Caco-2 (cell line): ENCODE measurements around the gene ODF2. TPM values are rescaled to one million over a fixed set of nuclear protein-coding genes. Genes with fewer than 3 reads are reported as not detected.
"Not testable (repeated sequence)": the region's sequence is repeated elsewhere in the genome, so short reads cannot be mapped to it uniquely, and the experiment has no call there.

Source experiments
- BruUV-seq: library from RNA; stranded (reverse); fragments of 400-500 nt; replicated peaks from 2 replicates; lab custom pipeline; 2021; lab: Mats Ljungman, UMichigan
- CTCF ChIA-PET: fragments of 300-600 bp; sonication (Branson Sonifier 250); formaldehyde crosslinking; loops from one replicate; lab custom pipeline; 2022; ENCODE audit warnings: antibody characterized with exemption; lab: Charles Lee
- POLR2A ChIA-PET: fragments of 300-600 bp; sonication (Branson Sonifier 250); formaldehyde crosslinking; loops from one replicate; lab custom pipeline; 2022; ENCODE audit warnings: antibody characterized with exemption; lab: Charles Lee
- DNase-seq, 2 experiments: peaks; one replicate each; pipeline versions ENCODE4 v3.0.0 to v3.0.0-alpha.2; 2020 to 2022
- H3K27me3 ChIP-seq: replicated peaks from 2 replicates; pipeline ENCODE4 v1.6.0; 2011; ENCODE audit warnings: low read length; ENCODE audit not compliant: control insufficient read depth, insufficient read depth
- H3K36me3 ChIP-seq: 2 replicates; pipeline ENCODE4 v1.5.1; 2011; ENCODE audit warnings: low read length; ENCODE audit not compliant: control insufficient read depth, insufficient read depth
- H3K4me1 ChIP-seq: fragments of 250-450 bp; sonication (Bioruptor Pico); 2 replicates; pipeline ENCODE4 v1.5.1; 2020; ENCODE audit warnings: mild to moderate bottlenecking
- H3K4me3 ChIP-seq: 2 replicates; pipeline ENCODE4 v1.5.1; 2011; ENCODE audit warnings: low read depth, mild to moderate bottlenecking, control low read depth, low read length
- H3K9me3 ChIP-seq: fragments of 250-450 bp; sonication (Bioruptor Pico); 2 replicates; pipeline ENCODE4 v1.5.1; 2020; ENCODE audit warnings: mild to moderate bottlenecking, moderate library complexity
- H3K27ac Mint-ChIP-seq: one replicate; pipeline ENCODE4 v1.8.0; 2022; ENCODE audit warnings: mixed read lengths; ENCODE audit not compliant: unreplicated experiment
- H3K27me3 Mint-ChIP-seq: one replicate; pipeline ENCODE4 v1.8.0; 2022; ENCODE audit warnings: mixed read lengths; ENCODE audit not compliant: insufficient read depth, unreplicated experiment
- H3K36me3 Mint-ChIP-seq: one replicate; pipeline ENCODE4 v1.8.0; 2022; ENCODE audit warnings: mild to moderate bottlenecking, mixed read lengths; ENCODE audit not compliant: insufficient read depth, unreplicated experiment
- H3K4me1 Mint-ChIP-seq: one replicate; pipeline ENCODE4 v1.8.0; 2022; ENCODE audit warnings: low read depth, mixed read lengths; ENCODE audit not compliant: unreplicated experiment
- H3K4me3 Mint-ChIP-seq: one replicate; pipeline ENCODE4 v1.8.0; 2022; ENCODE audit warnings: mild to moderate bottlenecking, moderate library complexity, mixed read lengths; ENCODE audit not compliant: unreplicated experiment
- H3K9me3 Mint-ChIP-seq: one replicate; pipeline ENCODE4 v1.8.0; 2022; ENCODE audit warnings: mixed read lengths; ENCODE audit not compliant: unreplicated experiment
- CTCF ChIP-seq, 2 experiments: fragments of 200-600 bp in 1 of 2; IDR thresholded peaks; 1 replicate in 1 of 2; 2 replicates in 1 of 2; pipeline versions ENCODE4 v1.5.1 to v1.8.0; 2011 to 2022; ENCODE audit warnings: antibody characterized with exemption in 1 of 2, control low read depth in 1 of 2, inconsistent platforms in 1 of 2, low read depth in 1 of 2, low read length in 1 of 2, mild to moderate bottlenecking in 1 of 2, moderate library complexity in 1 of 2; ENCODE audit not compliant: insufficient read depth in 1 of 2, severe bottlenecking in 1 of 2, unreplicated experiment in 1 of 2
- intact Hi-C: fragments of 100-400 bp; cut with micrococcal nuclease; formaldehyde crosslinking; loops from one replicate; pipeline ENCODE4 v1.10.0; 2022; ENCODE audit not compliant: unreplicated experiment
- total RNA-seq: library from RNA; stranded (reverse); gene quantifications from 2 replicates; pipeline ENCODE4 v1.2.3, GENCODE V29; 2022

ODF2 gene
- total RNA-seq, 1 experiment from 2014 or later = 34.9 TPM

GRCh38 chr9:128422783-128423150, 33.0 kb upstream of the ODF2 start:
- no peaks in the 10 kb centered on the region for H3K27me3 ChIP-seq
- Mint-ChIP-seq H3K4me1 (no peaks in the 10 kb centered on the region), H3K4me3 (no peak overlapping the region), H3K36me3 (peaks cover 6% of the 10 kb centered on the region), H3K27ac (no peak overlapping the region), H3K9me3 (no peaks in the 10 kb centered on the region), H3K27me3 (no peaks in the 10 kb centered on the region)
- no peak overlapping the region for H3K4me3 ChIP-seq
- no peaks in the 10 kb centered on the region for H3K36me3 ChIP-seq
- no peaks in the 10 kb centered on the region for H3K9me3 ChIP-seq
- DNase-seq = no peak
- POLR2A ChIA-PET = no interaction called here
- CTCF ChIA-PET = no interaction called here
- intact Hi-C loops = no loop called here
- H3K4me1 ChIP-seq = peaks cover 20% of the 10 kb centered on the region
- no peak for TF ChIP-seq CTCF (IDR thresholded peaks at IDR 0.05; ENCODE audit: insufficient read depth in 1 of 2, low read depth in 1 of 2, low read length in 1 of 2, severe bottlenecking in 1 of 2, unreplicated experiment in 1 of 2)
- no TSS peak for BruUV-seq

GRCh38 chr9:128423356-128423755, 32.5 kb upstream of the ODF2 start:
- intact Hi-C loops, H3K4me3 Mint-ChIP-seq, BruUV-seq, H3K27ac Mint-ChIP-seq, H3K9me3 ChIP-seq, H3K9me3 Mint-ChIP-seq, H3K27me3 Mint-ChIP-seq, H3K36me3 Mint-ChIP-seq, H3K4me1 Mint-ChIP-seq, POLR2A ChIA-PET, H3K4me3 ChIP-seq, H3K36me3 ChIP-seq, H3K27me3 ChIP-seq, DNase-seq: not testable (repeated sequence)
- CTCF ChIA-PET = interaction anchor here (1.8 kb wide), 1 partner anchor 128 kb away, joined by 4 read pairs; no protein-coding TSS in a partner anchor
- peaks cover 20% of the 10 kb centered on the region for H3K4me1 ChIP-seq

- H3K4me3 Mint-ChIP-seq = no peak overlapping the region
- no peak for TF ChIP-seq CTCF (IDR thresholded peaks at IDR 0.05; ENCODE audit: insufficient read depth in 1 of 2, low read depth in 1 of 2, low read length in 1 of 2, severe bottlenecking in 1 of 2, unreplicated experiment in 1 of 2)
- BruUV-seq = no TSS peak
- no peaks in the 10 kb centered on the region for H3K36me3 ChIP-seq
- H3K9me3 ChIP-seq = no peaks in the 10 kb centered on the region
- no peak for DNase-seq
- no peak overlapping the region for H3K4me3 ChIP-seq
- peaks cover 6% of the 10 kb centered on the region for H3K36me3 Mint-ChIP-seq
- H3K27me3 ChIP-seq = no peaks in the 10 kb centered on the region
- ChIA-PET CTCF (interaction anchor here (1.8 kb wide), 1 partner anchor 129 kb away, joined by 4 read pairs; no protein-coding TSS in a partner anchor), POLR2A (no interaction called here)
- H3K4me1 Mint-ChIP-seq = no peaks in the 10 kb centered on the region
- no peaks in the 10 kb centered on the region for H3K9me3 Mint-ChIP-seq
- intact Hi-C loops = no loop called here
- H3K4me1 ChIP-seq = peaks cover 14% of the 10 kb centered on the region
- no peaks in the 10 kb centered on the region for H3K27me3 Mint-ChIP-seq
- no peak overlapping the region for H3K27ac Mint-ChIP-seq
Measured at GRCh38 chr9:128424268-128424780, 31.5 kb upstream of the ODF2 start.
